Measurements from ENCODE around the gene ISCU.

DNA sequence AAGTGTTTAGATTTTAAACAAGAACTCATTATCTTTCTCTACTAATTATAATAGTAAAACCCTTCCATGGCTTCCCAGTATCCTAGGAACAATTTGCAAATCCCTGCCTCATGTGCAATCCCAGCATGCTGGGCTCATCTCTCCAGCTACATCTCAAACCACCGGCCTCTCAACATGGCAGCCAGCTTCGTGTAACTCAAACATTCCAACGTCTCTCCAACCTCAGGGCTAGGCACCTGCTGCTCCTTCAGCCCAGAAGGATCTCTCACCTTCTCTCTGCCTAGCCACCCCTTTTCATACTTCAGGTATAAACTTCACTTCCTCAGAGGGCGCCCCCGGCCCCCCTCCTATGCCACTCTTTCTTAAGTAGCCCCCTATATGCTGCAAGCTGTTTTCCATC, 8.6 kb upstream of the ISCU start:
- TF ChIP-seq GATA3 (IDR thresholded peaks at IDR 0.05; ENCODE audit: low read depth, low read length), result no peak
- no peak for TF ChIP-seq GATA2 (IDR thresholded peaks at IDR 0.05; ENCODE audit: low read depth, low read length)
